GM12878 (cell line): ENCODE measurements around the gene TMEM256. TPM values are rescaled to one million over a fixed set of nuclear protein-coding genes. Genes with fewer than 3 reads are reported as not detected.
A peak's percentile ranks its signal among the peaks of the same experiment; 100 is the strongest.

Experiments
- ATAC-seq: fragments of 200-7000 bp; cut with Tn5 transposase; 3 replicates; pipeline ENCODE4 v1.9.1; 2020; ENCODE audit warnings: mild to moderate bottlenecking, moderate library complexity
- BruUV-seq: library from RNA; stranded (reverse); fragments of 400-500 nt; replicated peaks from 2 replicates; lab custom pipeline; 2021; lab: Mats Ljungman, UMichigan
- CTCF ChIA-PET: fragments of 300-600 bp; sonication (Branson Sonifier 250); formaldehyde crosslinking; extraction: SDS; loops from one replicate; lab custom pipeline; 2021; ENCODE audit warnings: inconsistent platforms; lab: Yijun Ruan, JAX
- POLR2A ChIA-PET: fragments of 350-600 bp; formaldehyde crosslinking; extraction: SDS; loops from one replicate; lab custom pipeline; 2021; ENCODE audit warnings: inconsistent platforms; lab: Charles Lee
- RAD21 ChIA-PET: fragments of 300-600 bp; sonication (Branson Sonifier 250); formaldehyde crosslinking; loops from one replicate; lab custom pipeline; 2023; ENCODE audit warnings: antibody characterized with exemption; ENCODE audit not compliant: unreplicated experiment; lab: Charles Lee
- SMC1A ChIA-PET: fragments of 300-600 bp; sonication (Branson Sonifier 250); formaldehyde crosslinking; loops from one replicate; lab custom pipeline; 2023; ENCODE audit not compliant: unreplicated experiment, uncharacterized antibody; lab: Charles Lee
- DNase-seq: peaks from one replicate; pipeline ENCODE4 v3.0.0-alpha.2; 2011; ENCODE audit warnings: low read depth, low spot score
- FAIRE-seq: peaks from 3 replicates; lab custom pipeline; 2011; peaks lifted over from hg19 to GRCh38; lab: Jason Lieb, UNC
- H2AFZ ChIP-seq: 2 replicates; pipeline ENCODE4 v1.6.0; 2011; ENCODE audit warnings: low read depth, low read length, control low read depth; ENCODE audit not compliant: control insufficient read depth
- H3K27ac ChIP-seq: 2 replicates; pipeline ENCODE4 v1.5.1; 2011; ENCODE audit warnings: control low read depth; ENCODE audit not compliant: control insufficient read depth, insufficient read depth
- H3K27me3 ChIP-seq, 2 experiments: replicated peaks in 1 of 2; 2 replicates each; pipeline versions ENCODE4 v1.6.0 to v1.6.1; 2011; ENCODE audit warnings: low read length in 1 of 2; ENCODE audit not compliant: control insufficient read depth in 2 of 2, insufficient read depth in 2 of 2
- H3K36me3 ChIP-seq, 2 experiments: 2 replicates each; pipeline ENCODE4 v1.5.1; 2011; ENCODE audit warnings: low read length in 1 of 2; ENCODE audit not compliant: control insufficient read depth in 2 of 2, insufficient read depth in 2 of 2
- H3K4me1 ChIP-seq: 2 replicates; pipeline ENCODE4 v1.6.1; 2011; ENCODE audit warnings: mild to moderate bottlenecking, low read length, moderate library complexity, mixed read lengths; ENCODE audit not compliant: control insufficient read depth, insufficient read depth
- H3K4me2 ChIP-seq: 2 replicates; pipeline ENCODE4 v1.6.0; 2011; ENCODE audit warnings: control low read depth; ENCODE audit not compliant: control insufficient read depth, insufficient read depth
- H3K4me3 ChIP-seq: fragments of 200-600 bp; sonication (generic); 2 replicates; pipeline ENCODE4 v1.5.1; 2016
- H3K79me2 ChIP-seq: 2 replicates; pipeline ENCODE4 v1.6.0; 2011; ENCODE audit warnings: low read length; ENCODE audit not compliant: control insufficient read depth, insufficient read depth
- H3K9ac ChIP-seq: 2 replicates; pipeline ENCODE4 v1.8.0; 2011; ENCODE audit warnings: low read length, control low read depth, mixed read lengths; ENCODE audit not compliant: control insufficient read depth, insufficient read depth
- H3K9me3 ChIP-seq: replicated peaks from 3 replicates; pipeline ENCODE4 v1.5.1; 2011; ENCODE audit warnings: mild to moderate bottlenecking, low read length; ENCODE audit not compliant: control insufficient read depth, insufficient read depth
- H4K20me1 ChIP-seq: 2 replicates; pipeline ENCODE4 v1.6.0; 2011; ENCODE audit not compliant: control insufficient read depth, insufficient read depth
- BHLHE40 ChIP-seq, 2 experiments: fragments of 450-650 bp in 1 of 2; IDR thresholded peaks; 2 replicates each; pipeline ENCODE4 v1.6.1; 2011 to 2017; ENCODE audit warnings: low read depth in 2 of 2, borderline replicate concordance in 1 of 2, improper control_type of control experiment in 1 of 2, low read length in 1 of 2, mild to moderate bottlenecking in 1 of 2
- CREM ChIP-seq: IDR thresholded peaks from 2 replicates; pipeline ENCODE4 v1.6.1; 2014; ENCODE audit warnings: antibody characterized with exemption, low read depth
- SMARCA5 ChIP-seq: fragments of 450-650 bp; IDR thresholded peaks from 2 replicates; pipeline ENCODE4 v1.6.1; 2017; ENCODE audit warnings: mild to moderate bottlenecking
- WGBS: methylation state at CpG from one replicate; pipeline ENCODE4 v1.1.6; 2016; ENCODE audit warnings: low lambda C conversion rate; ENCODE audit not compliant: insufficient replicate concordance, insufficient coverage; ENCODE audit errors: missing lambda C conversion rate; 5-methylcytosine and 5-hydroxymethylcytosine counted together
- in situ Hi-C: fragments of 300-500 bp; cut with MboI; formaldehyde crosslinking; loops from 9 replicates; pipeline ENCODE4 v1.14.3; 2018; ENCODE audit warnings: mixed read lengths
- intact Hi-C: fragments of 100-400 bp; cut with micrococcal nuclease; formaldehyde crosslinking; loops from one replicate; pipeline ENCODE4 v1.14.2; 2022; ENCODE audit not compliant: unreplicated experiment
- polyA plus RNA-seq, 11 experiments: library from polyadenylated mRNA; depleted of rRNA in 4 of 11; unstranded in 6 of 11; stranded (reverse) in 5 of 11; fragments of >200 nt; fragmentation: Nextera tagmentation in 4 of 11; fragmentation: Illumina TruSeq in 1 of 11; extraction: Ambion mirVana in 4 of 11; extraction: Trizol in 1 of 11; gene quantifications; 1 replicate in 1 of 11; 2 replicates in 10 of 11; pipeline versions ENCODE4 v1.2.1 to v1.2.3, GENCODE V29; 2011 to 2016; ENCODE audit warnings: inconsistent platforms in 2 of 11, missing spikeins in 2 of 11, low read depth in 1 of 11
- total RNA-seq, 4 experiments: library from RNA; depleted of rRNA in 3 of 4; stranded (reverse); fragments of >200 nt in 3 of 4; fragmentation: Illumina TruSeq in 1 of 4; extraction: Trizol in 1 of 4; gene quantifications; 2 replicates each; pipeline versions ENCODE4 v1.2.1 to v1.2.3, GENCODE V29; 2013 to 2021
- TF ChIP-seq, protein P1 (sequence below): IDR thresholded peaks from 2 replicates; pipeline ENCODE4 v1.6.1; 2012; ENCODE audit warnings: improper control_type of control experiment, low read depth, low read length; ENCODE audit not compliant: insufficient replicate concordance
- TF ChIP-seq, protein P2 (sequence below): IDR thresholded peaks from 2 replicates; pipeline ENCODE4 v1.6.1; 2012; ENCODE audit warnings: low read depth, low read length, improper control_type of control experiment

TMEM256 gene
- total and polyA plus RNA-seq, 10 of the 15 experiments (the other 5 are each of a cell fraction or from before 2014, with no cell fraction given): 57.3 to 342 (median 95.7) TPM

DNA sequence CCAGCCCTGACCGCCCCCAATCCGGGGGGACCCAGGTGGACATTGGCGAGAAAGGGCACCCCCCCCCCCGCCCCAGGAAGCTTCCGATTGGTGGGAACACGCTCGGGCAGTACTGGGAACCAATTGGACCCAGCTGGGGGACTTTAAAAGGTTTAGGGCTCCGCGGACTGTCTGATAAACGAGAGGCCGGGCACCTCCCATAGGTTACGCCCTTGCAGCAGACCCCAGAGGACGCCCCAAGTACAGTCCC lies 245 bp downstream of the TMEM256 start:
- WGBS: under 1% methylated on average over 13 of the region's 13 CpGs
- H3K4me3 ChIP-seq: peak overlapping the region; percentile 85
- DNase-seq: no peak
- FAIRE-seq: no peak
- ChIA-PET POLR2A (interaction anchor here (0.5 to 2.7 kb wide), 19 partner anchors 9 to 1032 kb away, joined by 3 to 23 read pairs (median 4); partner anchors contain the start of genes ACAP1, CD68, FGF11 and NEURL4), RAD21 (interaction anchor here (0.6 to 2.2 kb wide), 12 partner anchors 9 to 818 kb away, joined by 3 to 13 read pairs (median 4); partner anchors contain the start of genes ACADVL, ACAP1, PLSCR3 and TMEM102), SMC1A (interaction anchor here (0.8 to 2.2 kb wide), 7 partner anchors 31 to 283 kb away, joined by 3 to 8 read pairs (median 3); partner anchors contain the start of genes SAT2, TMEM102 and TP53), CTCF (interaction anchor here (0.8 to 2.1 kb wide), 4 partner anchors 32 to 111 kb away, joined by 3 to 8 read pairs (median 4); partner anchors contain the start of genes ACAP1 and TMEM102)
- no peaks in the 10 kb centered on the region for H3K36me3 ChIP-seq
- peak; percentile 53 for ATAC-seq
- peak overlapping the region; percentile 86 for H2AFZ ChIP-seq
- H3K79me2 ChIP-seq: peaks cover 2% of the 10 kb centered on the region
- TF ChIP-seq, protein P1, sequence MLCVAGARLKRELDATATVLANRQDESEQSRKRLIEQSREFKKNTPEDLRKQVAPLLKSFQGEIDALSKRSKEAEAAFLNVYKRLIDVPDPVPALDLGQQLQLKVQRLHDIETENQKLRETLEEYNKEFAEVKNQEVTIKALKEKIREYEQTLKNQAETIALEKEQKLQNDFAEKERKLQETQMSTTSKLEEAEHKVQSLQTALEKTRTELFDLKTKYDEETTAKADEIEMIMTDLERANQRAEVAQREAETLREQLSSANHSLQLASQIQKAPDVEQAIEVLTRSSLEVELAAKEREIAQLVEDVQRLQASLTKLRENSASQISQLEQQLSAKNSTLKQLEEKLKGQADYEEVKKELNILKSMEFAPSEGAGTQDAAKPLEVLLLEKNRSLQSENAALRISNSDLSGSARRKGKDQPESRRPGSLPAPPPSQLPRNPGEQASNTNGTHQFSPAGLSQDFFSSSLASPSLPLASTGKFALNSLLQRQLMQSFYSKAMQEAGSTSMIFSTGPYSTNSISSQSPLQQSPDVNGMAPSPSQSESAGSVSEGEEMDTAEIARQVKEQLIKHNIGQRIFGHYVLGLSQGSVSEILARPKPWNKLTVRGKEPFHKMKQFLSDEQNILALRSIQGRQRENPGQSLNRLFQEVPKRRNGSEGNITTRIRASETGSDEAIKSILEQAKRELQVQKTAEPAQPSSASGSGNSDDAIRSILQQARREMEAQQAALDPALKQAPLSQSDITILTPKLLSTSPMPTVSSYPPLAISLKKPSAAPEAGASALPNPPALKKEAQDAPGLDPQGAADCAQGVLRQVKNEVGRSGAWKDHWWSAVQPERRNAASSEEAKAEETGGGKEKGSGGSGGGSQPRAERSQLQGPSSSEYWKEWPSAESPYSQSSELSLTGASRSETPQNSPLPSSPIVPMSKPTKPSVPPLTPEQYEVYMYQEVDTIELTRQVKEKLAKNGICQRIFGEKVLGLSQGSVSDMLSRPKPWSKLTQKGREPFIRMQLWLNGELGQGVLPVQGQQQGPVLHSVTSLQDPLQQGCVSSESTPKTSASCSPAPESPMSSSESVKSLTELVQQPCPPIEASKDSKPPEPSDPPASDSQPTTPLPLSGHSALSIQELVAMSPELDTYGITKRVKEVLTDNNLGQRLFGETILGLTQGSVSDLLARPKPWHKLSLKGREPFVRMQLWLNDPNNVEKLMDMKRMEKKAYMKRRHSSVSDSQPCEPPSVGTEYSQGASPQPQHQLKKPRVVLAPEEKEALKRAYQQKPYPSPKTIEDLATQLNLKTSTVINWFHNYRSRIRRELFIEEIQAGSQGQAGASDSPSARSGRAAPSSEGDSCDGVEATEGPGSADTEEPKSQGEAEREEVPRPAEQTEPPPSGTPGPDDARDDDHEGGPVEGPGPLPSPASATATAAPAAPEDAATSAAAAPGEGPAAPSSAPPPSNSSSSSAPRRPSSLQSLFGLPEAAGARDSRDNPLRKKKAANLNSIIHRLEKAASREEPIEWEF: no peak
- TF ChIP-seq, protein P2, sequence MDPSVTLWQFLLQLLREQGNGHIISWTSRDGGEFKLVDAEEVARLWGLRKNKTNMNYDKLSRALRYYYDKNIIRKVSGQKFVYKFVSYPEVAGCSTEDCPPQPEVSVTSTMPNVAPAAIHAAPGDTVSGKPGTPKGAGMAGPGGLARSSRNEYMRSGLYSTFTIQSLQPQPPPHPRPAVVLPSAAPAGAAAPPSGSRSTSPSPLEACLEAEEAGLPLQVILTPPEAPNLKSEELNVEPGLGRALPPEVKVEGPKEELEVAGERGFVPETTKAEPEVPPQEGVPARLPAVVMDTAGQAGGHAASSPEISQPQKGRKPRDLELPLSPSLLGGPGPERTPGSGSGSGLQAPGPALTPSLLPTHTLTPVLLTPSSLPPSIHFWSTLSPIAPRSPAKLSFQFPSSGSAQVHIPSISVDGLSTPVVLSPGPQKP: peak; percentile 42; the same call in 1 of the 2 replicates
- TF ChIP-seq SMARCA5 (0 out of 2 replicates have a peak, but pooled peaks have one; percentile 22), CREM (no peak), BHLHE40 (IDR thresholded peaks at IDR 0.05; ENCODE audit: borderline replicate concordance in 1 of 2, low read depth in 2 of 2, low read length in 1 of 2) (0 out of 4 replicates have a peak, but pooled peaks of 1 of the 2 experiments have one; percentile 20)
- in situ Hi-C loops: no loop called here
- peak overlapping the region; percentile 70 for H3K4me2 ChIP-seq
- peak overlapping the region; percentile 87 for H3K9ac ChIP-seq
- H4K20me1 ChIP-seq: no peaks in the 10 kb centered on the region
- peaks cover 3% of the 10 kb centered on the region; the same call in 1 of the 2 replicates for H3K4me1 ChIP-seq
- peaks cover 0 to 6% of the 10 kb centered on the region in 2 experiments; a peak in 2 of 4 replicates for H3K27me3 ChIP-seq
- peak overlapping the region; percentile 50 for H3K27ac ChIP-seq
- no peaks in the 10 kb centered on the region for H3K9me3 ChIP-seq
- BruUV-seq: no TSS peak
- intact Hi-C loops: loop anchor here (5.0 kb wide), 1 partner anchor 34 kb away; the partner anchor contains the start of genes FGF11 and TMEM102
